Measurements from ENCODE around the gene TYMP. TPM values are rescaled to one million over a fixed set of nuclear protein-coding genes. Genes with fewer than 3 reads are reported as not detected.
"Not testable (repeated sequence)": the region's sequence is repeated elsewhere in the genome, so short reads cannot be mapped to it uniquely, and the experiment has no call there.

The TYMP gene
- total and polyA plus RNA-seq, 2 donors (not counting 3 experiments of a cell fraction or from before 2014, with no cell fraction given): 2.0 to 2.4 TPM

DNA sequence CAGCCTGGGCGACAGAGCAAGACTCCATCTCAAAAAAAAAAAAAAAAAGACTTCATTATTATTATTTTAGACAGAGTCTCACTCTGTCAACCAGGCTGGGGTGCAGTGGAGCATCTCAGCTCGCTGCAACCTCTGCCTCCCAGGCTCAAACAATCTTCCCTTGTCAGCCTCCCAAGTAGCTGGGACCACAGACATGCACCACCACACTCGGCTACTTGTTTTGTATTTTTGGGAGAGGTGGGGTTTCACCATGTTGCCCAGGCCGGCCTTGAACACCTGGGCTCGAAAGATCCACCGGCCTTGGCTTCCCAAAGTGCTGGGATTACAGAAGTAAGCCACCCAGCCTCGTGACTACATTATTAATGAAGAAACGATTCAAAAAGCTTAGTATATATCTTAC lies 5.3 kb upstream of the TYMP start:
- CTCF ChIA-PET: interaction anchor here (1.9 kb wide), 1 partner anchor 10 kb away, joined by 9 read pairs; the partner anchor contains the start of gene SCO2
- POLR2A ChIA-PET: no interaction called here
- H3K9ac ChIP-seq (replicated peaks; ENCODE audit: extremely low read depth, insufficient read depth, low read length): no peak overlapping the region
- H3K4me1 ChIP-seq (ENCODE audit: control insufficient read depth, extremely low read depth, insufficient read depth, low read length): peaks cover 18% of the 10 kb centered on the region
- dilution Hi-C loops (cut with MboI; ENCODE audit: extremely low pct_ligation_motif_present, low sequenced_read_pairs): no loop called here
- no peaks in the 10 kb centered on the region for H3K36me3 ChIP-seq (ENCODE audit: control insufficient read depth in 2 of 2, extremely low read depth in 1 of 2, insufficient read depth in 2 of 2, low read length in 2 of 2)
- no peaks in the 10 kb centered on the region for H3K79me2 ChIP-seq (ENCODE audit: control insufficient read depth, insufficient read depth, low read length)
- intact Hi-C loops (cut with micrococcal nuclease): no loop called here
- no peak overlapping the region for H3K4me3 ChIP-seq (replicated peaks in 1 of 3; ENCODE audit: insufficient read depth in 1 of 3, low read depth in 1 of 3, low read length in 3 of 3)
- no peak for DNase-seq (ENCODE audit: low read depth, low spot score)
- H3K27me3 ChIP-seq (ENCODE audit: control insufficient read depth in 2 of 2, insufficient read depth in 2 of 2, low read length in 2 of 2): peaks cover 4 to 10% of the 10 kb centered on the region in 2 experiments
- no peak for TF ChIP-seq POLR2A (IDR thresholded peaks at IDR 0.05; ENCODE audit: low read depth, low read length)
- no peak for TF ChIP-seq POLR2AphosphoS5 (IDR thresholded peaks at IDR 0.05; ENCODE audit: insufficient read depth, low read depth, low read length)
- TF ChIP-seq, protein P1, sequence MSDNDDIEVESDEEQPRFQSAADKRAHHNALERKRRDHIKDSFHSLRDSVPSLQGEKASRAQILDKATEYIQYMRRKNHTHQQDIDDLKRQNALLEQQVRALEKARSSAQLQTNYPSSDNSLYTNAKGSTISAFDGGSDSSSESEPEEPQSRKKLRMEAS (IDR thresholded peaks at IDR 0.05; ENCODE audit: insufficient read depth, insufficient read length): no peak
- TF ChIP-seq EZH2 (IDR thresholded peaks at IDR 0.05; ENCODE audit: borderline replicate concordance, low read depth, low read length, severe bottlenecking): no peak
- no peak for TF ChIP-seq MYC (IDR thresholded peaks at IDR 0.05; ENCODE audit: low read depth, low read length)
- no peak for TF ChIP-seq JUN (IDR thresholded peaks at IDR 0.05; ENCODE audit: borderline replicate concordance, insufficient read depth, insufficient read length, low read depth)
- no peak for TF ChIP-seq GATA2 (IDR thresholded peaks at IDR 0.05; ENCODE audit: insufficient read depth, insufficient read length, low read depth, low read length)
- TF ChIP-seq FOS (IDR thresholded peaks at IDR 0.05; ENCODE audit: borderline replicate concordance, insufficient read depth, low read length): no peak
- TF ChIP-seq, protein P2, sequence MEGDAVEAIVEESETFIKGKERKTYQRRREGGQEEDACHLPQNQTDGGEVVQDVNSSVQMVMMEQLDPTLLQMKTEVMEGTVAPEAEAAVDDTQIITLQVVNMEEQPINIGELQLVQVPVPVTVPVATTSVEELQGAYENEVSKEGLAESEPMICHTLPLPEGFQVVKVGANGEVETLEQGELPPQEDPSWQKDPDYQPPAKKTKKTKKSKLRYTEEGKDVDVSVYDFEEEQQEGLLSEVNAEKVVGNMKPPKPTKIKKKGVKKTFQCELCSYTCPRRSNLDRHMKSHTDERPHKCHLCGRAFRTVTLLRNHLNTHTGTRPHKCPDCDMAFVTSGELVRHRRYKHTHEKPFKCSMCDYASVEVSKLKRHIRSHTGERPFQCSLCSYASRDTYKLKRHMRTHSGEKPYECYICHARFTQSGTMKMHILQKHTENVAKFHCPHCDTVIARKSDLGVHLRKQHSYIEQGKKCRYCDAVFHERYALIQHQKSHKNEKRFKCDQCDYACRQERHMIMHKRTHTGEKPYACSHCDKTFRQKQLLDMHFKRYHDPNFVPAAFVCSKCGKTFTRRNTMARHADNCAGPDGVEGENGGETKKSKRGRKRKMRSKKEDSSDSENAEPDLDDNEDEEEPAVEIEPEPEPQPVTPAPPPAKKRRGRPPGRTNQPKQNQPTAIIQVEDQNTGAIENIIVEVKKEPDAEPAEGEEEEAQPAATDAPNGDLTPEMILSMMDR (IDR thresholded peaks at IDR 0.05; ENCODE audit: extremely low read depth in 1 of 2, insufficient read depth in 1 of 2, low read depth in 1 of 2, low read length in 2 of 2): no peak
- BruUV-seq (replicated peaks): no TSS peak
- H4K20me1 ChIP-seq (replicated peaks; ENCODE audit: control insufficient read depth, extremely low read depth, insufficient read depth, low read length): no peaks in the 10 kb centered on the region
- H3K9me1 ChIP-seq (replicated peaks; ENCODE audit: control insufficient read depth, extremely low read depth, insufficient read depth, low read length): no peaks in the 10 kb centered on the region
- H2AFZ ChIP-seq (ENCODE audit: low read depth, low read length): no peak overlapping the region
- H3K27ac ChIP-seq (ENCODE audit: insufficient read depth, low read depth, low read length): no peak overlapping the region
- H3K4me2 ChIP-seq (ENCODE audit: insufficient read depth, low read length): no peak overlapping the region
- no peaks in the 10 kb centered on the region for H3K9me3 ChIP-seq (replicated peaks; ENCODE audit: control insufficient read depth, insufficient read depth, low read length)
- no peak for FAIRE-seq

DNA sequence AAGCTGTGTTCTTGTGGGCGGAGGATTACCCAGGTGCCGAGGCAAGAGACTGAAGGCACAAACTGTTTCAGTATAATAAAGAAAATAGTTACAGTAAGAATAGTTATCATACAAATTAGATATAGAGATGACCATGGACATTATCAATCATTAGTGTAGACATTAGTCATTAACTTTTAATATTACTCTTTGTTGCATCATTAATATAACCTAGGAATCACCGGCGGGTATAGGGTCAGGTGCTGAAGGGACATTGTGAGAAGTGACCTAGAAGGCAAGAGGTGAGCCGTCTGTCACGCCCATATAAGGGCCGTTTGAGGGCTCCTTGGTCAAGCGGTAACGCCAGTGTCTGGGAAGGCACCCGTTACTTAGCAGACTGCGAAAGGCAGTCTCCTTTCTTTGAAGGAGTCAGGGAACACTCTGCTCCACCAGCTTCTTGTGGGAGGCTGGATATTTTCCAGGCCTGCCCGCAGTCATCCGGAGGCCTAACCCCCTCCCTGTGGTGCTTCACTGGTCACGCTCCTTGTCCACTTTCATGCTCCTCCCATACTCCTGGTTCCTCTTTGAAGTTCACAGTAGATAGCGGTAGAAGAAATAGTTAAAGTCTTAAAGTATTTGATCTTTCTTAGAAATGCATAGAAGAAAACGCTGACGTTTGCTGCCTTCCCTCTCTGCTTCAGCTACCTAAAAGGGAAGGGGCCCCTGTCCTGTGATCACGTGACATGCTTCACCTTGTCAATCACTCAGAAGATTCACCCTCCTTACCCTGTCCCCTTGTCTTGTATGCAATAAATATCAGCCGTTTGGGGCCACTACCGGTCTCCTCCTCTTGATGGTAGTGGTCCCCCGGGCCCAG lies 4.3 kb upstream of the TYMP start:
- POLR2A ChIA-PET: not testable (repeated sequence)

More for the DNA sequence above, 4.3 kb upstream of the TYMP start:
- H3K4me2 ChIP-seq (ENCODE audit: insufficient read depth, low read length); H3K9ac ChIP-seq (replicated peaks; ENCODE audit: extremely low read depth, insufficient read depth, low read length); H2AFZ ChIP-seq (ENCODE audit: low read depth, low read length); FAIRE-seq; H3K27ac ChIP-seq (ENCODE audit: insufficient read depth, low read depth, low read length); BruUV-seq (replicated peaks); H3K79me2 ChIP-seq (ENCODE audit: control insufficient read depth, insufficient read depth, low read length); H4K20me1 ChIP-seq (replicated peaks; ENCODE audit: control insufficient read depth, extremely low read depth, insufficient read depth, low read length); dilution Hi-C loops (cut with MboI; ENCODE audit: extremely low pct_ligation_motif_present, low sequenced_read_pairs); DNase-seq (ENCODE audit: low read depth, low spot score); H3K9me3 ChIP-seq (replicated peaks; ENCODE audit: control insufficient read depth, insufficient read depth, low read length); H3K4me3 ChIP-seq (replicated peaks in 1 of 3; ENCODE audit: insufficient read depth in 1 of 3, low read depth in 1 of 3, low read length in 3 of 3); H3K9me1 ChIP-seq (replicated peaks; ENCODE audit: control insufficient read depth, extremely low read depth, insufficient read depth, low read length); H3K36me3 ChIP-seq (ENCODE audit: control insufficient read depth in 2 of 2, extremely low read depth in 1 of 2, insufficient read depth in 2 of 2, low read length in 2 of 2); intact Hi-C loops (cut with micrococcal nuclease): not testable (repeated sequence)
- H3K27me3 ChIP-seq (ENCODE audit: control insufficient read depth in 2 of 2, insufficient read depth in 2 of 2, low read length in 2 of 2): peaks cover 3 to 13% of the 10 kb centered on the region in 2 experiments
- CTCF ChIA-PET: interaction anchor here (1.9 kb wide), 1 partner anchor 9 kb away, joined by 9 read pairs; the partner anchor contains the start of gene SCO2
- peaks cover 18% of the 10 kb centered on the region for H3K4me1 ChIP-seq (ENCODE audit: control insufficient read depth, extremely low read depth, insufficient read depth, low read length)

All from endothelial cell of umbilical vein (primary cell).